ENCODE results near the gene LCP2.

Gene LCP2

DNA sequence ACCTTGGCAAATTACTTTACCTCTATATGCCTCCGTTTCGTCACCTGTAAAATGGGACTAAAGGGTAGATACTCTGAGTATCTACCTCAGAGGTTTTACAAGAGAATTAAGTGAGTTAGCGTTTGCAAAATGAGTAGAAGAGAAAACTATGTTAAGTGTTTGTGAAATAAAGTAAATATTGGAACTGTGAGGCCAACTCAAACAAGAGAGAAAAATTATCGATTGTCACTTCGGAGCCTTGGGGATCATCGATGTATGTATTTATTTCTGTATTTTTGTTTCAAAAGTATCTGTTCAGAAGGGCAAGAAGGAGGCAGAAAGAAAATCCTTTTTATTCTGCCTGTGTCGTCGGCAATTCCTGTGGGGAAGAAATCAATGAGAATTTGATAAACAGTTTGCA lies 90.6 kb downstream of the LCP2 start:
- H3K9me3 Mint-ChIP-seq: peaks cover 6% of the 10 kb centered on the region
- TF ChIP-seq, protein P1, sequence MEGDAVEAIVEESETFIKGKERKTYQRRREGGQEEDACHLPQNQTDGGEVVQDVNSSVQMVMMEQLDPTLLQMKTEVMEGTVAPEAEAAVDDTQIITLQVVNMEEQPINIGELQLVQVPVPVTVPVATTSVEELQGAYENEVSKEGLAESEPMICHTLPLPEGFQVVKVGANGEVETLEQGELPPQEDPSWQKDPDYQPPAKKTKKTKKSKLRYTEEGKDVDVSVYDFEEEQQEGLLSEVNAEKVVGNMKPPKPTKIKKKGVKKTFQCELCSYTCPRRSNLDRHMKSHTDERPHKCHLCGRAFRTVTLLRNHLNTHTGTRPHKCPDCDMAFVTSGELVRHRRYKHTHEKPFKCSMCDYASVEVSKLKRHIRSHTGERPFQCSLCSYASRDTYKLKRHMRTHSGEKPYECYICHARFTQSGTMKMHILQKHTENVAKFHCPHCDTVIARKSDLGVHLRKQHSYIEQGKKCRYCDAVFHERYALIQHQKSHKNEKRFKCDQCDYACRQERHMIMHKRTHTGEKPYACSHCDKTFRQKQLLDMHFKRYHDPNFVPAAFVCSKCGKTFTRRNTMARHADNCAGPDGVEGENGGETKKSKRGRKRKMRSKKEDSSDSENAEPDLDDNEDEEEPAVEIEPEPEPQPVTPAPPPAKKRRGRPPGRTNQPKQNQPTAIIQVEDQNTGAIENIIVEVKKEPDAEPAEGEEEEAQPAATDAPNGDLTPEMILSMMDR (IDR thresholded peaks at IDR 0.05): no peak
- no peaks in the 10 kb centered on the region for H3K36me3 Mint-ChIP-seq (ENCODE audit: low read depth)
- H3K4me3 Mint-ChIP-seq: no peak overlapping the region
- no peak overlapping the region for H3K27ac Mint-ChIP-seq
- H3K4me1 Mint-ChIP-seq: no peaks in the 10 kb centered on the region
- no peak for DNase-seq
- peaks cover 23% of the 10 kb centered on the region for H3K27me3 Mint-ChIP-seq (ENCODE audit: low read depth, poor library complexity)

DNA sequence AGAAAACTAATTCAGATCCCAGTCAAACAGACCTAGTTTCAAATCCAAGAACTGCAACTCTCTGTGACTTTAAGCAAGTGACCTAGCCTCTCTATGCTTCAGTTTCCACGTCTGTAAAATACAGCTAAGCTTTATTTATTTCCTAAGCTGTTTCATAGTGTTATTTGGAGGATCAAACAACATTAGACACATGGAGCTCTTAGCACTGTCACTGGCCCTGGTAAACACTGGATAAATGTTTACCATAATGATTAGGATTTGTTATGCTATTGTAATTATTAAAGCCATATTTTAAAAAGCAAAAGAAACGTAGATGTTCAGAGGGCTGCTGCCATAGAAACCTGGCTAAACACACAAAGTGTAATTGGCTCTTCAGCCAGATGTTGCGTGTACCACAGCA lies 91.4 kb downstream of the LCP2 start:
- peaks cover 6% of the 10 kb centered on the region for H3K9me3 Mint-ChIP-seq
- H3K4me3 Mint-ChIP-seq: no peak overlapping the region
- H3K4me1 Mint-ChIP-seq: no peaks in the 10 kb centered on the region
- no peaks in the 10 kb centered on the region for H3K36me3 Mint-ChIP-seq (ENCODE audit: low read depth)
- TF ChIP-seq, protein P1 (IDR thresholded peaks at IDR 0.05): no peak
- no peak for DNase-seq
- no peak overlapping the region for H3K27ac Mint-ChIP-seq
- peaks cover 22% of the 10 kb centered on the region for H3K27me3 Mint-ChIP-seq (ENCODE audit: low read depth, poor library complexity)

DNA sequence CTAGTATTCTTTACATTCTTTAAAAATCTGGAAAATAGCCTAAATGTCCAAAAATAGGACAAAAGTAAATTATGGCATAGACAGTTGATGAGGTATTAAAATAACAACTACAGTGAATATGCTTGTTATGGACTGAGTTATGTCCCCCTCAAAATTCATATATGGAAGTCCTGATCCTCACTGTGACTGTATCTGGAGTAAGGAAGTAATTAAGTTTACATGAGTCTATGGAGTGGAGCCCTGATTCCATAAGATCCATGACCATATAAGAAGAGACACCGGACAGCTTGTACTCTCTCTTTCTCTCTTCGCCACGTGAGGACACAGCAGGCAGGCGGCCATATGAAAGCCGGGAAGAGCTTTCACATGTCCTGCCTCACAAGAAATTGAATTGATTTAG lies 93.4 kb downstream of the LCP2 start:
- TF ChIP-seq, protein P1 (IDR thresholded peaks at IDR 0.05): no peak
- no peaks in the 10 kb centered on the region for H3K4me1 Mint-ChIP-seq
- H3K9me3 Mint-ChIP-seq: no peaks in the 10 kb centered on the region
- H3K36me3 Mint-ChIP-seq (ENCODE audit: low read depth): no peaks in the 10 kb centered on the region
- no peak for DNase-seq
- H3K27ac Mint-ChIP-seq: no peak overlapping the region
- no peak overlapping the region for H3K4me3 Mint-ChIP-seq
- H3K27me3 Mint-ChIP-seq (ENCODE audit: low read depth, poor library complexity): peaks cover 21% of the 10 kb centered on the region

DNA sequence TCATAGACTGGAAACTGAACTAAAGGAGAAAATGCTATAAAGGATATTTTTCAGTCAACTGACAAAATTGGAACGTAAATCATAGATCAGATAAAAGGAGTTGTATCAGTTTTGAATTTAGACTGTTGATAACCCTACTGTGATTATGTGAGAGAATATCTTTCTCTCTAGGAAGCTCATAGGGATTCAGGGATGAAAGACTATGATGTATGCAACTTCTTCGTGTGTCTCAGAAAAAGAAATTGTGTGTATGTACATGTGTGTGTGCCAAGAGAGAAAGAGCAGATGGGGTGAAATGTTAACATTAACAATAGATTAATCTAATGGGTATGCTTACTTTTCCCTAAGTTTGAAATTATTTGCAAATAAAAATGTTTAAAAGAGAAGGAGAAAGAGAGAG lies 95.5 kb downstream of the LCP2 start:
- no peak overlapping the region for H3K4me3 Mint-ChIP-seq
- H3K27me3 Mint-ChIP-seq (ENCODE audit: low read depth, poor library complexity): peaks cover 18% of the 10 kb centered on the region
- TF ChIP-seq, protein P1 (IDR thresholded peaks at IDR 0.05): no peak
- no peaks in the 10 kb centered on the region for H3K36me3 Mint-ChIP-seq (ENCODE audit: low read depth)
- no peak overlapping the region for H3K27ac Mint-ChIP-seq
- DNase-seq: no peak
- H3K9me3 Mint-ChIP-seq: no peaks in the 10 kb centered on the region
- H3K4me1 Mint-ChIP-seq: no peaks in the 10 kb centered on the region

DNA sequence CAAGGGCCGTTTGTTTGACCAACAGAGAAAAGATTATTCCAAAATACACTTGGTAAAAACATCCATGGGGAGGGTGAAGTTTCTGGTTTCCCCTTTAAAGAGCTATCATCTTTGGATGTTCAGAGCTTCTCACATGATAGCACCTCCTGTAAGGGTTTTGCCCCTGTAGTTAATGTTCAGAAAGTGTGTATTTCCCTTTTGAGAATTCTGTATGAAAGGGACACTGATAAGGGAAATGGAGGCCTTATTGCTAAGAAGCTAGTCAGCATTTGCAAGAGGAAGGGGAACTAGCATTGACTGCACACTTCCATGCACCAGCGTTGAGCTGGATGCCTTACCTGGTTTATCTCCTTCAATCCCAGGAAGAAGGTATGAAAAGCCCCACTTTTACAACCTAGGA lies 96.3 kb downstream of the LCP2 start:
- Mint-ChIP-seq H3K36me3 (ENCODE audit: low read depth) (no peaks in the 10 kb centered on the region), H3K27me3 (ENCODE audit: low read depth, poor library complexity) (peaks cover 12% of the 10 kb centered on the region), H3K4me1 (peaks cover 3% of the 10 kb centered on the region), H3K4me3 (no peak overlapping the region), H3K27ac (no peak overlapping the region), H3K9me3 (no peaks in the 10 kb centered on the region)
- no peak for DNase-seq
- TF ChIP-seq, protein P1 (IDR thresholded peaks at IDR 0.05): no peak

DNA sequence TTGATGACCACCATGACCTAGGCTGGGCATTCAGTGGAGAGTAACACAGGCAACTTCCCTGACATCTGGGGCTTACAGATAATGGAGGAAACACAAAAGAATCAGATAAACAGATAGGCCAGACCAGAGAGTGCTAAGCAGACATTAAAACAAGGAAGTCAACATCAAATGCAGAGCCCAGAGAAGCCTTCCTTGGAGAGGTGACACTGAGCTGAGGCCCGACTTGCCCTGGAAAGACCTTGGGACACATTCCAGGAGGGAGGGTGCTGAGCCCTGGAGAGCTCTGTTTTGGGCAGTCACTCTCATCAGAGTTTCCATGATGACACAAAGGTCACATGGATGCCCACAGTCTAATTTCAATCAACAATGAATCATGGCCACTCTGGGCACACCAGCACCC lies 96.7 kb downstream of the LCP2 start:
- Mint-ChIP-seq H3K9me3 (no peaks in the 10 kb centered on the region), H3K4me3 (no peak overlapping the region), H3K27me3 (ENCODE audit: low read depth, poor library complexity) (peaks cover 12% of the 10 kb centered on the region), H3K36me3 (ENCODE audit: low read depth) (no peaks in the 10 kb centered on the region), H3K27ac (no peak overlapping the region), H3K4me1 (peaks cover 7% of the 10 kb centered on the region)
- TF ChIP-seq, protein P1 (IDR thresholded peaks at IDR 0.05): no peak
- no peak for DNase-seq
